Measurements from ENCODE around the gene PNMA6A.
"Not testable (repeated sequence)": the region's sequence is repeated elsewhere in the genome, so short reads cannot be mapped to it uniquely, and the experiment has no call there.

PNMA6A gene

DNA sequence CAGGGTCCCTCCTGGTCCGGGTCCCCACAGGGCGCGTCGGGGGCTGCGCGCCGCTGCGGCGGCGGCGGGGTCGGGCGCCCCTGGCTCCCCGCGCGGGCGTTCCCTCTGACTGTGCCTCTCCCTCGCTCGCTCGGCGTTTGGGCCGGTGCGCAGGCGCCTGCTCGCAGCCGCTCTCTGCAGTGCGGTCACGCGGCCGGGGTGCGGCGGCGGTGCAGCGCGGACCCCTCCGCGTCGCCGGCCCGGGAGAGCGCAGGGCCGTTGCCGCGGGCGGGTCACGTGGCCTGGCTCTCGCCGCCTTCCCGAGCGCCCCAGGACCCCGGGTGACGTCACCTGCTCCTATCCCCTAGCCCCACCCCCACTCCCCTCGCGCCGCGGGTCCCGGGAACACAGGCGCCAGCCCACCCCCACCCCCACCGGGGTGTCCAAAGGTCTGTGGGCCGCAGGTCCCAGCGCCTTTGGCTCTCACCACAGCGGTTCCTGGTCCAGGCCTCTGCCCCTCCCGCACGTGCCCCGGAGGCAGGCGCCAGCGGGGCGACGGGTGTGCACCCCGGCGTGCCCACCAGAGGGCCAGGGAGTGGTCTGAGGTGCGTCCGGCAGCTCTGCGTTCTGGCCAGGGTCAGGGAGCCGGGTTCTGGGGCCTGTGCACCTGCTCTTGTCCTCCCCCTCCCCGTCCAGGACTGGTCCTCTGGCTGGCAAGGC is 5.3 kb downstream of the PNMA6A start:
- DNase-seq: not testable (repeated sequence)

DNA sequence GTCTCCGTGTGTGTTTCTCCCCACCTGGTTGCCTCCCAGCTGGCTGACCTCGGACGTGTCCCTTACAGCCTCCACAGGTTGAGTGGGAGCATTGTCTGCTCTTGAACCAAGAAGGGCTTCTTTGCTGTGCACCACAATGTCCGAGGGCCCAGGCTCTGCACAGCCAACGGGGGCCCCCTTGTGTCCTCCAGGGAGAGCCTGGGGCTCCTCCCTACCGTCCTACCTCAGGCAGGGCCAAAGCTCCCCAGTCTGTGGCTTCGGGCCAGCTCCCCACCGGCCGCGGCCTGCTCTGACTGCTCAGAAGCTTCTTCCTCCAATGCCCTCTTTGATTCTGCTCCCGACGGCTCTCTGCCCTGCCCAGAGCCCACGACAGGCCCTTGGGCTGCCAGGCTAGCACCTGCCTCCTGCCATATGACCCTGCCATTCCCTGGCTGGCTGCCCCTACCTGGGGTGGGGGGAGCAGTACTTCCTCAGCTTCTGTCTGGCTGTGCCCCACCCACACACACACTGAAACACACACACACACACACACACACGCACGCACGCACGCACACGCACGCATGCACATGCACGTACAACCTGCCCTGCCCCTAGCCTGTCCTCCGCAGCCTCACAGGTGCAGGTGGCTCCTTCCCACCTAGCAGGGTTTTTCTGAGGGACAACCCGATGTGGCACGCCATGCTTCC is 11.1 kb downstream of the PNMA6A start:
- not testable (repeated sequence) for DNase-seq

DNA sequence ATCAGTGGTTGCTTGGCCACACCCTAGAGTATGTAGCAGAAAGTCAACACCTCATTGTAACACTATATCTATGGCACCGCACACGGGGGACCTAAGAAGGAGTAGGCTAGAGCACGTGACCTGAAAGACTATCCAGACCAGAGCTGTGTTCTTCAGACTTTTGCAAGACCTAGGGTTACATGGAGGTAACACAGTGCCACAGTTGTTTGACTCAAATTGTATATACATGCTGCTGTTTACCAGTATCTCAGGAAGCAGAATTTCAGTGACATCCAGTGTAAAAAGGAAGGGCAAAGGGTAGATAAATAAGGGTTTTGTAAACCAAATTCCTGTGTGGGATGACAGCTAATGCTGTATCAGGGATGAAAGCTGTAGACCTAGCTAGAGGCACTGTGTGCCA is 30.2 kb downstream of the PNMA6A start:
- DNase-seq: no peak

DNA sequence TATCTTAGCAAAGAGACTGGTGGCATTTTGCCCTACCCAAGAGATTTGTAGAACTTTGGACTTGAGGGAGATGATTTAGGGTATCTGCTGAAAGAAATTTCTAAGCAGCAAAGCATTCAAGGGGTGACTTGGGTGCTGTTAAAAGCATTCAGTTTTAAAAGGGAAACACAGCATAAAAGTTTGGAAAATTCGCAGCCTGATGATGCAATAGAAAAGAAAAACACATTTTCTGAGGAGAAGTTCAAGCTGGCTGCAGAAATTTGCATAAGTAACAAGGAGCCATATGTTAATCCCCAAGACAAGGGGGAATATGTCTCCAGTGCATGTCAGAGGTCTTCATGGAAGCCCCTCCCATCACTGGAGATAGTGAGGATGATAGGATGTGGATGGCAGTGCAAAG is 32.7 kb downstream of the PNMA6A start:
- not testable (repeated sequence) for DNase-seq

DNA sequence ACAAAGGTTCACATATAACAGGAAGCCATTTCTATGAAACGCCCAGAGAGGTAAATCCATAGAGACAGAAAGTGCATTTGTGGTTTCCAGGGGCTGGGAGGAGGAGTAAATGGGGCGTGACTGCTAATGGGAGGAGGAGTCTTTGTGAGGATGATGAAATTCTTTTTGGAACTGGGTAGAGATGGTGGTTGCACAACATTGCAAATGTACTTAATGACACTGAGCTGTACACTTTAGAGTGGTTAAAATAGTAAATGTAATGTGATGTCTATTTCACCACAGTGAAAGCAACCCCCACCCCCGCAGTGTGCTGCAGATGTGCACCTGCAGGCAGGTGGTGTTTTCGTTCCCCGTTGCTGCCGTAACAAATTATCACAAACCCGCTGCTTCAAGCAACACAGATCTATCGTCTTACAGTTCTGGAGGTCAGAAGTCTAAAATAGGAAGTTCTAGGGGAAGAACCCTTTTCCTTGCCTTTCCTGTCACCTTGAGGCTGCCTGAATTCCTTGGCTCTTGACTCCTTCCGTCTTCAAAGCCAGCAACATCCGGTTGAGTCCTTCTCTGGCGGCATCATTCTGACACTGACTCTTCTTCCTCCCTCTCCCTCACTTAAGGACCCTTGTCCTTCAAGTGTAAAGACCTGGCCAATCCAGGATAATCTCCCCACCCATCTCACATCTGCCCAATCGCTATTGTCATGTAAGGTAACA is 34.0 kb downstream of the PNMA6A start:
- DNase-seq: not testable (repeated sequence)

DNA sequence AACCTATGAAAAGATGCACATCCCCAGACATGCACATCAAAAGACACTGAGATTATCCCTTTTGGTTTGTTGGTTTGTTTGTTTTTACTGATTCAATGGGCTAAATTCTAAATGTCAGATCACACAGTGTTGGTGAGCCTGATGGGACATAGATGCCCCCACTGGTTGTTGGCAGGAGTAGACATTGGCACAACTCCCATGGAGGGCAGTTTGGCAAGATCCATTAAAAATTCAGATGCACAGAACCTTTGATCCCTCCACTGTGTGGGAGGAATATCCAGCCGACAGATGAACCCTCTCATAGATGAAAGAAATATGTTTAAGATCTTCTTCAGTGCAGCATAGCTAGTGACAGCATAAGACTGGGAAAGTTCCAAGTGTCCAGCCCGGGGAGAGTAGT is 38.5 kb downstream of the PNMA6A start:
- not testable (repeated sequence) for DNase-seq

DNA sequence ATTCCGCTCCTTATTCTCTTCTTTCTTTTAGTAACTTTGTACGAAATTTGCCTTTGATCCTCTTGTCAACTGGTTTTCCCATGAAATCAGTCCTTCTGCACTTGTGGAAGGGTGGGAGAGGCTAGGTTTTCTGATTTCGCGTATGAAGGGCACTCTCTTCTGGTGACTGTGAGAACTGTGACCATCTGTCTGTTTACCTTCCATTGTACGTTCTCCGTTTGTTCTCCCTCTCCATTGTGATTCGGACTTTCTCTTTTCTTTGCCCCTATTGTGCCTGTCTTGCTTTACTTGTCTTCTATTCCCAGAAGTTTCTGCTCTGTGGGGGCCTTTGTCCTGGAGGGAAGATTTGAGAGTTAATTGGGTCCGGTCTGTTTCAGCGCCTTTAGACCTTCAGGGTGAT is 41.6 kb downstream of the PNMA6A start:
- DNase-seq: not testable (repeated sequence)

DNA sequence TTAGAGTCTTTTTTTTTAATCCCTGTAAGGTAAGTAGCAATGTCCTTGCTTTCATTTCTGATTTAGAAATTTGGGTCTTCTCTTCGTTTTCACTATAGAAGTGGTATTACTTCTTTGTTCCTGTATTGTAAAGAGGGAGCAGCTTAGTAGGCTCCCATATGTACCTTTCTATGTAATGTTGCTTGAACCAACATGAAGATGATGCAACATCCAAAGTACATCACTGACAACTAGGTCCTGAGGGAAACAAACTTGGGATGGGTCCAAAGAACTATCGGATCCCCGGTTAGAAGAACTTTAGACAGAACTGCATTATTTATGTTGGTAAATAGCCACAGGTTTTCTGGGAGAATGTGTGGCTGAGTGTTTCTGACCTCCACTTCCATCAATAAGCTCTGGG is 45.5 kb downstream of the PNMA6A start:
- not testable (repeated sequence) for DNase-seq

DNA sequence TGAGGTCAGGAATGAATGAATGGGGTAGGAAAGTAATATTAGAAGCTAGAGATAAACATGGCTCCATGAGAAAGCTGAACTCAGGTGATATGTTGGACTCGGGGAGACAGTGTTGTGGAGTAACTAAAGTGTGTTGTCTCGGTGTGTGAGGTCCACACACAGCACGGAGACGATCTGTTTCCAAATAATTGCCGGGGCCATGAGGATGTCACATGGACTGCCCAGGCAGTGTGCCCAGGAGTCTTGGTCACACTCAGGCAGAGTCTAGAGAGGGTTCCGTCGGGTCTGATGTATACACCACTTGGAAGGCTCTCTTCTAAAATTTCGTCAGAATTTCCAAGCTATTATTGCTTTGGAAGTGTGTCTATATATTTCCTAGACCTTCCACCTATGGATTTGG is 48.0 kb downstream of the PNMA6A start:
- not testable (repeated sequence) for DNase-seq

DNA sequence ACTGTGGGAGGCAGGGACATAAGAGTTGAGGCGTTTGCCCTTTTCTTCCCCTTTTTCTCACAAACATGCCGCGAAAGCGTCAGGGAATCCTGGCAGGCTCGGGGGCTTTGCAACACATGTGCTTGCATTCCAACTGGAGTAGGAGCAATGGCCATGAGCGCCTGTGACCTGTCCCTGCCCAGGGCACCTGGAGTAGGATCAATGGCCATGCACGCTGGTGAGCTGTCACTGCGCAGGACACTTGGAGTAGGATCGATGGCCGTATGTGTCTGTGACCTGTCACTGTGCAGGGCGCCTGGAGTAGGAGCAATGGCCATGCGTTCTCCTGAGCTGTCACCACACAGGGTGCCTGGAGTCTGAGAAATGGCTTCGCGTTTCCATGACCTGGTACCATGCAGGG is 51.2 kb downstream of the PNMA6A start:
- DNase-seq: not testable (repeated sequence)
